Right lobe of liver (tissue), 4 donors: ENCODE data around the gene PARVB.

Experiments used
- CTCF ChIP-seq, 4 donors: fragments of 200-600 bp in 3 of 4; fragments of 450-650 bp in 1 of 4; IDR thresholded peaks; one replicate each; pipeline versions ENCODE4 v1.5.1 to v1.8.0; 2016 to 2022; ENCODE audit warnings: antibody characterized with exemption in 4 of 4, mild to moderate bottlenecking in 2 of 4
- POLR2A ChIP-seq: fragments of 450-650 bp; IDR thresholded peaks from one replicate; pipeline ENCODE4 v1.6.1; 2017; ENCODE audit warnings: antibody characterized with exemption, mild to moderate bottlenecking
- donor health status: DM: no; HTN: no; CAD: no.
- donor health status: DM: no; HTN: no; CAD: no.
- donor health status: DM: no; HTN: yes; CAD: no.

- TF ChIP-seq CTCF (IDR thresholded peaks at IDR 0.05) (no peak), POLR2A (no peak)
Observed at GRCh38 chr22:44091751-44092150, 67.6 kb downstream of the PARVB start.
